ENCODE data around the gene TIAM1. TPM values are rescaled to one million over a fixed set of nuclear protein-coding genes. Genes with fewer than 3 reads are reported as not detected.

Gene TIAM1
- total and polyA plus RNA-seq, 2 donors from 2014 or later, result 4.6 to 30.0 TPM

GRCh38 chr21:31218830-31219608, 125.0 kb downstream of the TIAM1 start:
- no peak overlapping the region for H3K9ac ChIP-seq (ENCODE audit: low read length in 3 of 3)
- DNase-seq, result peak in 4 of 5 donors; percentile 74 to 89 (median 82)
- no peak for TF ChIP-seq CTCF (IDR thresholded peaks at IDR 0.05; ENCODE audit: borderline replicate concordance, extremely low read depth, insufficient read depth)
- no peaks in the 10 kb centered on the region for H3K9me3 ChIP-seq (ENCODE audit: control insufficient read depth in 2 of 3, insufficient read depth in 1 of 3, low read length in 3 of 3)
- no peaks in the 10 kb centered on the region for H3K27me3 ChIP-seq (ENCODE audit: control insufficient read depth, insufficient read depth, low read length)
- H3K4me1 ChIP-seq (ENCODE audit: control insufficient read depth in 2 of 3, insufficient read depth in 2 of 3, low read depth in 1 of 3, low read length in 3 of 3), result no peaks in the 10 kb centered on the region
- FAIRE-seq, result no peak
- H3K27ac ChIP-seq (ENCODE audit: low read depth in 2 of 2, low read length in 2 of 2), result no peak overlapping the region
- no peaks in the 10 kb centered on the region for H3K36me3 ChIP-seq (ENCODE audit: control insufficient read depth in 2 of 3, insufficient read depth in 3 of 3, low read length in 3 of 3)
- intact Hi-C loops (cut with DNase I), result no loop called here
- H3K4me3 ChIP-seq (ENCODE audit: low read length in 3 of 3), result no peak overlapping the region

GRCh38 chr21:31216206-31216605, 127.9 kb downstream of the TIAM1 start:
- no peaks in the 10 kb centered on the region for H3K9me3 ChIP-seq (ENCODE audit: control insufficient read depth in 2 of 3, insufficient read depth in 1 of 3, low read length in 3 of 3)
- DNase-seq, result no peak
- no peak overlapping the region for H3K9ac ChIP-seq (ENCODE audit: low read length in 3 of 3)
- no peaks in the 10 kb centered on the region for H3K4me1 ChIP-seq (ENCODE audit: control insufficient read depth in 2 of 3, insufficient read depth in 2 of 3, low read depth in 1 of 3, low read length in 3 of 3)
- H3K27ac ChIP-seq (ENCODE audit: low read depth in 2 of 2, low read length in 2 of 2), result no peak overlapping the region
- FAIRE-seq, result no peak
- TF ChIP-seq CTCF (IDR thresholded peaks at IDR 0.05; ENCODE audit: borderline replicate concordance, extremely low read depth, insufficient read depth), result no peak
- no peak overlapping the region for H3K4me3 ChIP-seq (ENCODE audit: low read length in 3 of 3)
- intact Hi-C loops (cut with DNase I), result no loop called here
- no peaks in the 10 kb centered on the region for H3K36me3 ChIP-seq (ENCODE audit: control insufficient read depth in 2 of 3, insufficient read depth in 3 of 3, low read length in 3 of 3)
- no peaks in the 10 kb centered on the region for H3K27me3 ChIP-seq (ENCODE audit: control insufficient read depth, insufficient read depth, low read length)

- DNase-seq, result no peak
- no peak for FAIRE-seq
- intact Hi-C loops (cut with DNase I), result no loop called here
- Histone ChIP-seq H3K9ac (ENCODE audit: low read length in 3 of 3) (no peak overlapping the region), H3K27ac (ENCODE audit: low read depth in 2 of 2, low read length in 2 of 2) (no peak overlapping the region), H3K4me3 (ENCODE audit: low read length in 3 of 3) (no peak overlapping the region), H3K4me1 (ENCODE audit: control insufficient read depth in 2 of 3, insufficient read depth in 2 of 3, low read depth in 1 of 3, low read length in 3 of 3) (no peaks in the 10 kb centered on the region), H3K9me3 (ENCODE audit: control insufficient read depth in 2 of 3, insufficient read depth in 1 of 3, low read length in 3 of 3) (no peaks in the 10 kb centered on the region), H3K36me3 (ENCODE audit: control insufficient read depth in 2 of 3, insufficient read depth in 3 of 3, low read length in 3 of 3) (no peaks in the 10 kb centered on the region), H3K27me3 (ENCODE audit: control insufficient read depth, insufficient read depth, low read length) (no peaks in the 10 kb centered on the region)
- TF ChIP-seq CTCF (IDR thresholded peaks at IDR 0.05; ENCODE audit: borderline replicate concordance, extremely low read depth, insufficient read depth), result no peak
These were observed 130.3 kb downstream of the TIAM1 start for GRCh38 chr21:31213787-31214186.

Data from kidney (tissue), 14 donors.